ENCODE measurements around the gene PYCR2. TPM values are rescaled to one million over a fixed set of nuclear protein-coding genes. Genes with fewer than 3 reads are reported as not detected.

PYCR2 gene
- polyA plus RNA-seq, 3 donors: 54.7 to 63.6 (median 57.1) TPM

GRCh38 chr1:225881081-225881958, 42.7 kb downstream of the PYCR2 start:
- no peak for DNase-seq

- no peak for DNase-seq
Measured at GRCh38 chr1:225880636-225881035, 43.4 kb downstream of the PYCR2 start.

GRCh38 chr1:225880222-225880588, 43.8 kb downstream of the PYCR2 start:
- DNase-seq: no peak

- DNase-seq: no peak
Measured at GRCh38 chr1:225879521-225880221, 44.4 kb downstream of the PYCR2 start.

- DNase-seq: no peak
Measured at GRCh38 chr1:225878282-225878681, 45.8 kb downstream of the PYCR2 start.

- DNase-seq: no peak
Measured at GRCh38 chr1:225877580-225877979, 46.5 kb downstream of the PYCR2 start.

GRCh38 chr1:225876900-225877510, 47.0 kb downstream of the PYCR2 start:
- DNase-seq: no peak

- no peak for DNase-seq
Measured at GRCh38 chr1:225875044-225875815, 48.8 kb downstream of the PYCR2 start.

- no peak for DNase-seq
Measured at GRCh38 chr1:225874431-225874830, 49.6 kb downstream of the PYCR2 start.

GRCh38 chr1:225873281-225873850, 50.7 kb downstream of the PYCR2 start:
- DNase-seq: no peak

- DNase-seq: no peak
Measured at GRCh38 chr1:225872075-225872430, 52.0 kb downstream of the PYCR2 start.

- DNase-seq: no peak
Measured at GRCh38 chr1:225871359-225872074, 52.5 kb downstream of the PYCR2 start.

- no peak for DNase-seq
Measured at GRCh38 chr1:225870911-225871310, 53.1 kb downstream of the PYCR2 start.

Other genes starting within 250 kb of the PYCR2 start
- gene SRP9, start 146.4 kb downstream of the PYCR2 start, polyA plus RNA-seq (ENCODE audit: insufficient read length in 3 of 3): 100 to 1,000 TPM; 389 to 411 (median 389) TPM
- 10 to 100 TPM; 57.2 to 58.9 (median 58.7) TPM for gene EPHX1, start 114.1 kb downstream of the PYCR2 start, polyA plus RNA-seq (ENCODE audit: insufficient read length in 3 of 3)
- 10 to 100 TPM; 45.3 to 96.1 (median 89.7) TPM for gene TMEM63A, start 41.9 kb downstream of the PYCR2 start, polyA plus RNA-seq (ENCODE audit: insufficient read length in 3 of 3)
- gene LEFTY1, start 35.1 kb downstream of the PYCR2 start, polyA plus RNA-seq (ENCODE audit: insufficient read length in 3 of 3): 1 to 10 TPM; 5.6 to 6.9 (median 6.7) TPM
- gene LEFTY2, start 17.0 kb upstream of the PYCR2 start, polyA plus RNA-seq (ENCODE audit: insufficient read length in 3 of 3): 1 to 10 TPM in 1 of 3 donors, under 1 TPM in 2; 0.83 to 1.0 (median 0.87) TPM
- gene SDE2, start 75.1 kb upstream of the PYCR2 start, polyA plus RNA-seq (ENCODE audit: insufficient read length in 3 of 3): 10 to 100 TPM; 18.9 to 22.5 (median 20.9) TPM
- 1,000 to 10,000 TPM; 1,024 to 1,273 (median 1,184) TPM for gene H3-3A, start 138.5 kb upstream of the PYCR2 start, polyA plus RNA-seq (ENCODE audit: insufficient read length in 3 of 3)